HEK293T (cell line): Measurements from ENCODE around the gene ZNF219.

Source experiments
- ARNT ChIP-seq: fragments of 450-650 bp; IDR thresholded peaks from 2 replicates; pipeline ENCODE4 v1.6.1; 2017; ENCODE audit warnings: mild to moderate bottlenecking
- BHLHE40 ChIP-seq: fragments of 450-650 bp; IDR thresholded peaks from 2 replicates; pipeline ENCODE4 v1.6.1; 2016; ENCODE audit warnings: mild to moderate bottlenecking, moderate library complexity, borderline replicate concordance
- CTBP1 ChIP-seq: fragments of 450-650 bp; IDR thresholded peaks from 2 replicates; pipeline ENCODE4 v1.6.1; 2016; ENCODE audit warnings: borderline replicate concordance
- ELF4 ChIP-seq: fragments of 450-650 bp; IDR thresholded peaks from 2 replicates; pipeline ENCODE4 v1.6.1; 2017; ENCODE audit warnings: antibody characterized with exemption
- FOXA1 ChIP-seq: fragments of 450-650 bp; IDR thresholded peaks from 2 replicates; pipeline ENCODE4 v1.6.1; 2016; ENCODE audit warnings: mild to moderate bottlenecking
- FOXK2 ChIP-seq: fragments of 450-650 bp; IDR thresholded peaks from 2 replicates; pipeline ENCODE4 v1.6.1; 2016; ENCODE audit warnings: mild to moderate bottlenecking
- FOXM1 ChIP-seq: fragments of 450-650 bp; IDR thresholded peaks from 2 replicates; pipeline ENCODE4 v1.6.1; 2017; ENCODE audit warnings: mild to moderate bottlenecking, borderline replicate concordance
- HDGF ChIP-seq: fragments of 450-650 bp; IDR thresholded peaks from 2 replicates; pipeline ENCODE4 v1.6.1; 2017; ENCODE audit warnings: antibody characterized with exemption, borderline replicate concordance
- NFRKB ChIP-seq: fragments of 450-650 bp; IDR thresholded peaks from 2 replicates; pipeline ENCODE4 v1.6.1; 2016; ENCODE audit warnings: mild to moderate bottlenecking, moderate library complexity
- PKNOX1 ChIP-seq: fragments of 450-650 bp; IDR thresholded peaks from 2 replicates; pipeline ENCODE4 v1.6.1; 2016
- SP1 ChIP-seq: fragments of 450-650 bp; IDR thresholded peaks from 2 replicates; pipeline ENCODE4 v1.6.1; 2017
- SUZ12 ChIP-seq: fragments of 450-650 bp; IDR thresholded peaks from 2 replicates; pipeline ENCODE4 v1.6.1; 2016; ENCODE audit warnings: mild to moderate bottlenecking
- TARDBP ChIP-seq: fragments of 450-650 bp; IDR thresholded peaks from 2 replicates; pipeline ENCODE4 v1.6.1; 2016
- ZNF384 ChIP-seq: fragments of 450-650 bp; IDR thresholded peaks from 2 replicates; pipeline ENCODE4 v1.6.1; 2016

GRCh38 chr14:21088687-21089086 is 9.8 kb downstream of the ZNF219 start:
- TF ChIP-seq PKNOX1, result no peak
- TF ChIP-seq FOXA1, result no peak
- no peak for TF ChIP-seq NFRKB
- no peak for TF ChIP-seq SUZ12
- TF ChIP-seq ELF4, result no peak
- TF ChIP-seq SP1, result no peak
- no peak for TF ChIP-seq FOXK2
- TF ChIP-seq FOXM1, result no peak
- TF ChIP-seq BHLHE40, result no peak
- TF ChIP-seq TARDBP, result no peak
- TF ChIP-seq ARNT, result no peak
- no peak for TF ChIP-seq HDGF
- TF ChIP-seq ZNF384, result no peak
- TF ChIP-seq CTBP1, result no peak
